GM18520 (cell line): ENCODE results near the gene SPTLC1.
A peak's percentile ranks its signal among the peaks of the same experiment; 100 is the strongest.
"Not testable (repeated sequence)": the region's sequence is repeated elsewhere in the genome, so short reads cannot be mapped to it uniquely, and the experiment has no call there.

Experiments
- ATAC-seq: cut with Tn5 transposase; IDR thresholded peaks from one replicate; pipeline ENCODE4 v1.9.1; 2021; ENCODE audit not compliant: unreplicated experiment

Gene SPTLC1

DNA sequence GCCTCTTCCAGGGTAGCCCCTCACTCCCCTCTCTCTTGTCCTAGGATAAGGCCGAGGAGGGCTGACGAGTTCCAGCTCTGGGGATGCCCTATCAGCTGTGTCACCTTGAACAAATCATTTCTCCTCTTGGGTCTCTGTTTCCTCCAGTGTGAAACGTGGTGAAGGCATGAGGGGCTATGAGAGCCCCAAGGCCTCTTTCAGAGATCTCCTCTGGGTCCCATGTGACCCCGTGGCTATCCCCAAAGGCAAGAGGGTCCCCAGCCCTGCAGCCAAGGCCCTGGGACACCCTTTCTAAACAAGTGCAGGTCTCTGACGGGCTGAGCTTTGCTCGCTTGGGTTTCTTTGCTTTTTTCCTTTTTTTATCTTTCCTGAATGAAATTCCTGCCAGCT lies 25.5 kb upstream of the SPTLC1 start:
- ATAC-seq: no peak

DNA sequence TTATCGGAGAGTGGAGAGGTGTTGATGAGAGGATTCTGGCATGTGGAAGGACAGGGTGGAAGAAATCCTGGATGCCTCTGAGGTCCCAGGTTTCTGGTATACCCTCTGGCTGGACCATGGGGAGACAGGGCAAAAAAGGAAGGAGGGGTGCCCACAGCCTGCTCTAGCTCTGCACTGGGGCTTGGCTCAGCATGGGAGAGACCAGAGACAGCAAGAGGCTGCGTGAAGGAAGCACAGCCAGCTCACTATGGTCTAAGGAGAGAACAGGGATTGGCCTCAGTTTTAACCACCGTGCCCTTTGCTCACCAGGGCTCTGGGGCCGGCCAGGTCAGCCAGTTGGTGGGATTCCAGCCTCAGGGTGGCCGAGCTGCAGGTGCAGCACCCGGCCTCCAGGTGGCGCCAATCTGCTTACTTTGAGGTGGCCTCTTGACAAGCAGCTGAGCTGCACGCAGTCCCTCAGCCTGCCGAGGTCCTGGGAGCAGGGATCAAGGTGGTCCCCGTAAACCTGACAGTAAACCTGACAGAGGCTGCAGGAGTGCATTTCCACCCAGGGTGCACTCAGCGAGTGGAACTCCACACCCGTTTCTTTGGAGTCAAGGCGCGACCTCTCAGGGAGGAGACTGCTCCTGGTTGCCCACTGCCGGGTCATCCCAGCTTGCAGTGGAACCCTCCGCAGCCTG lies 25.0 kb upstream of the SPTLC1 start:
- peak; percentile 58 for ATAC-seq

DNA sequence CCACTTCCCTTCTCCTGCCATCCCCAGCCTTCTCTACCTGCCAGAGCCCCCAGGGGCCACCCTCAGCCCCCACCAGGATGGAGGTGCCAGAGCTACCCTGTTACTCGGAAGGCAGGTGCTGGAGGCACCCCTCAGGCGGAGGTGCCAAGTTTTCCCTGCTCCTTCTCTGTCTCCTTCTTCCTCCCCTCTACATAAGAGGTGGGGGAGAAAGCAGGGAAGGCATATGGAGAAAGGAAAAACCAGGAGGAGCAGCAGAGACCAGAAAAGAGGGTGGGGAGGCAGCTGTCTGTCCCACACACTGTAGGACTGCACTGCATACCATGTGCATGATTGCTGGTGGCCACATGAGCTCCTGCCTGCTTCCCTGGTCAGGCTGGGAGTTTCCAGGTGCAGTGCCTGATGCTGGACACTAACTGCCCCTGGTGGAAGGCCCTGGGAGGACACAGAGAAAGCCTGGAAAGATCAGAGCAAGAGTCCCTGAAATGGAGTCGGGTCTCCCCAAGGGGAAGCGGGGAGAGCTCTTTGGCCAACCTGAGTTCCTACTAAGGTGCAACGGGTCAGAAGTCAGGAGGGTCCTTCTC lies 23.8 kb upstream of the SPTLC1 start:
- not testable (repeated sequence) for ATAC-seq

DNA sequence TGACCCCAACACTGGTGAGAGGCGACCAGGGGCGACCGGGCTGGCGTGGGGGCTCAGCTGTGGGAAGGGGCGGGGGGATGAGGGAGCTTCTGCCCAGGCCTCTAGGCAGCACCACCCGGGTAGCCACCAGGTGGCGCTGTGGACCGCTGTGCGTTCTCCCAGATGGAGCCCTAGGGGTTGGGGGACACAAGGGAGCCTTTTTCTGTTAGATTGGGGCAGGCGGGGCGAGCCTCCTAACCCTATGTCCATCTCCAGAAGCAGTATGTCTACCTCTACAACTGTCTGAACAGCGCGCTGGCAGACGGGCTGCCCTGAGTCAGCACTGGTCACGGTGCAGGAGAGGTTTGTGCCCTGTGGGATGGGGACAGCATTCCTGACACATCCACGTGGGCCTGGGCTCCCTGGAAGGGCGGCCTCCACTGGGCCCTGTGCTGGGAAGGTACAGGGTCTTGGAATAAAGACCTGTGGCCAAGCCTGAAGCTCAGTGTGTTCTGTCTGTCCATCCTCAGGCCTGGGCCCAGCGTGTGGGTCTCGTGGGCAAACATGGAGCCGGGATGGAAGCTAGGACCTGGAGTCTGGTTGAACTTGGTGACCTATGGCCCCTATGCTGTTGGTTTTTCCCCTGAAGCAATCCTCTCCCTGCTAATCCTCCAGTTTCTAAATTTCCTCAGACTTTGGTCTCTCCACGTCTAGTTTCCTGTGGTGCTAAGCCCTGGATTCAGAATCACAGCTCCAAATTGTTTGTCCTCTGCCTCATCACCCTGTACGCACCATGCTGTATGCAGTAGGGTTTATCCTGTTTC lies 23.1 kb upstream of the SPTLC1 start:
- ATAC-seq: no peak

DNA sequence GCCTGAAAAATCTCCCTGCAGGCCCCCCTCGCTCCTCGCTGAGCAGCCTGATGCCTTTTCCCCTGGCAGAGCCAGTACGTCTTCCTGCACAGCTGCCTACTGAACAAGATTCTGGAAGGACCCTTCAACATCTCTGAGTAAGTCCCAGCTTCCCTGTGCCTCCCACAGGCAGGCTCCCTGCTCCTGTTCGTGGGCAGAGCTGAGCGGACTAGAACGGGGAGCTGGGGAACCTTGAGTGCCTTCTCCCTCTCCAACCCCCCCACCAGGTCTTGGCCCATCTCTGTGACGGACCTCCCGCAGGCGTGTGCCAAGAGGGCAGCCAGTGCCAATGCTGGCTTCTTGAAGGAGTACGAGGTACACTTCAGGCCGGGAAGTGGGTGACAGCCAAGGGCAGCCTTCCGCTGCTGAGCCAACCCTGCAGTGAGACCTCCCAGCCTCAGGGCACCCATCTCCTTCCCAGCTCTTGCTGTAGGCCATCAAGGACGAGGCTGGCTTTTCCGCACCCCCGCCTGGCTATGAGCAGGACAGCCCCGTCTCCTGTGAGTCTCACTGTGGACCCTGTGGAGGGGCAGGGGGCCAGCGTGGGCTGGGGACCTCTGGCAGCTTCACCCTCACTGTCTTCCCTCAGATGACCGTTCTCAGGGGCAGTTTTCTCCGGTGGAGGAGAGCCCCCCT lies 21.1 kb upstream of the SPTLC1 start:
- no peak for ATAC-seq

DNA sequence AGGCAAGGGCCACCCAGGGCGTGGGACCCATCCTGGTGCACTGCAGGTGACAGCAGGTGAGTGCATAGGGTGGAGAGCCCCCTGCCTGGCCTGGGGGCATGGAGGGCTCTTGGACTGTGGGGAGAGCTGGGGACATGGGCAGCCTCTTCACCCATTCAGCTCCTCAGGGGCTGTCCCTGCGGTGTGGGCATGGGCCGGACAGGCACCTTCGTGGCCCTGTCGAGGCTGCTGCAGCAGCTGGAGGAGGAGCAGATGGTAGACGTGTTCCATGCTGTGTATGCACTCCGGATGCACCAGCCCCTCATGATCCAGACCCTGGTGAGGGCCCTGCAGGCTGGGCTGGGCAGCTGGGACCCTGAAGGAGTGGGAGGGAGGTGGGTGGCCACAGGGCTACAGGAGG lies 20.4 kb upstream of the SPTLC1 start:
- ATAC-seq: no peak

DNA sequence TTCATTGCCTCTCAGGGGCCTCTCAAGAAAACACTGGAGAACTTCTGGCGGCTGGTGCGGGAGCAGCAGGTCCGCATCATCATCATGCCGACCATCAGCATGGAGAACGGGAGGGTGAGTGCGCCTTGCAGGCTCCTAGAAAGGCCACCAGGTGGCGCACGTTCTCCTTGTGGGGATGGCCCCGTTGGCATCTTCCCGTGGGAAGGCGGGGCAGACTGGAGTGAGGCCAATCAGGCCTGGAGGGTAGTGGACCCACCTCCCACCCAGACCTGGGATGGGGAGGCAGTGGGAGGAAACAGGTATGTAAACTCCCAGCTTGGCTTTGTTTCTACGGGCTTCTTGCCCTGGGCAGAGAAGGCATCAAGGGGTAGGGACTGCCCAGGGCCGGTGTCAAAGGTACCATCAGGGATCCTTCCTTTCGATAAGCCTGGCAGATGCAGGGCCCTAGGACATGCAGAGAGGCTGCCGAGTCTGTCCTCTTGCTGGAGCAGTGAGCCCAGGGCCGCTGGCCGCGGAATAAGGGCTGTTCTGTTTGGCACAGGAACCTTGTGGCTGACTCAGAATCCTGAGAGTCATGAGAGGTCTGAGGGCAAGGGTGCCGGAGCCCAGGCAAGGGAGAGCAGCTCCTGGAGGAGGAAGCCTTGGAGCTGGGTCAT lies 18.9 kb upstream of the SPTLC1 start:
- no peak for ATAC-seq

DNA sequence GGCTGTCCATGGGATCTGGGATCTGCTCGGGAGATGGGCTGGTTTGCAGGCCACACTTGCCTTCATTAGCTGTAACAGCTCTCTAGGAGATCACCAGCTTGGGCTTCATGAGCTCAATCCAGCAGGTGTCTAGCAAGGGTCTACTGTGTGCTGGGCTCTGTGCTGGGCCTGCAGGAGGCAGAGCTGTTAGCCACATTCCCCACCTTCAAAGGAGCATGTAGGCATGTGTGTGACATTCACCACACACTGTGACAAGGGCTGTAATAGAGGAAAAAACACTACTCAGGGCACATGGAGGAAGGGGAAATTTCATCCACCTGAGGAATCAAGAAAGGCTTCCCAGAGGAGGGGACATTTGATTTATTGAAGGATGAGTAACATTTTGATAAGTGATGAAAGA lies 17.7 kb upstream of the SPTLC1 start:
- ATAC-seq: not testable (repeated sequence)

DNA sequence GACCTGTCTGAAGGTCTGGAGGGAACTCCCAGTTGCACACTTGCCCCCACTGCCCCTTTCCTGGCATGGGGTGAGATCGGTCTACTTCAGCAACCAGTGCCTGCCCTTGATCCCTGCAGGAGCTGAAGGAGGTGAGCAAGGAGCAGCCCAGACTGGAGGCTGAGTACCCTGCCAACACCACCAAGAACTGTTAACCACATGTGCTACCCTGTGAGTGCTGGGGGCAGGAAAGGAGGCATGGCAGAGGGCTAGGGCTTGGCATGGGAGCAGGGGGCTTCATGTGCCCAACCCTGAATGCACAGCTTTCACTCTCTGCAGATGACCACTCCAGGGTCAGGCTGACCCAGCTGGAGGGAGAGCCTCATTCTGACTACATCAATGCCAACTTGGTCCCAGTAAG lies 17.3 kb upstream of the SPTLC1 start:
- no peak for ATAC-seq

DNA sequence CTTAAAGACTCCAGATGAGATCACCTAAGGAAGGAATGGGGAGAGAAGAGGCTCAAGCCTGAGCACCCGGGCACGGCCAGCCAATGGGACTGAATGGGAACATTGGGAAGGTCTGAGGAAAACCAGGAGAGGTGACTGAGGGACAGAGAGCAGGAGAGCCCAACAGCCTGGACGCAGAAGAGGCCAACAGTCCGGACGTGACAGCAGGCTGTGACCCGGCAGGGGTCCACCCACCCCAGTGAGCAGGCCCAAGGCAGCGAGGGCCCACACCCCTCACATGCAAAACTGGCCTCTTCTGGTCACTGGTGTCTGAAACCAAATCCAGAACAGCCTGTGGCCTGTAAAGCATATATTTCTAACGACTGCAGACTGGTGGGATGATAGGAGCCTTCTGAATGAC lies 7.6 kb upstream of the SPTLC1 start:
- no peak for ATAC-seq

DNA sequence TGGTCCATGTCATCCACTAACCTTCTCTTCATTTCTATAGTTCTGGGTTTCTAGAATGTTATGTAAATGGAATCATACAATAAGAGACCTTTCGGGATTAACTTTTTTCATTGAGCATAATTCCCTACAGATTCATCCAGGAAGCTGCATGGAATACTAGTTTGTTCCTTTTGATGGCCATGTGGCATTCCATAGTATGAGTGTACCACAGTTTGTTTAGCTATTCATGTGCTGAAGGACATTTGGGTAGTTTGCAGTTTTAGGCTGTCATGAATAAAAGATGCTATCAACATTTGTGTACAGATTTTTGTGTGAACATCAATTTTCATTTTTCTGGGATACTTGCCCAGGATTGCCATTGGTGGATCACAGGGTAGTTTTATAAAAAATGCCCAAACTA lies 6.8 kb upstream of the SPTLC1 start:
- ATAC-seq: no peak

DNA sequence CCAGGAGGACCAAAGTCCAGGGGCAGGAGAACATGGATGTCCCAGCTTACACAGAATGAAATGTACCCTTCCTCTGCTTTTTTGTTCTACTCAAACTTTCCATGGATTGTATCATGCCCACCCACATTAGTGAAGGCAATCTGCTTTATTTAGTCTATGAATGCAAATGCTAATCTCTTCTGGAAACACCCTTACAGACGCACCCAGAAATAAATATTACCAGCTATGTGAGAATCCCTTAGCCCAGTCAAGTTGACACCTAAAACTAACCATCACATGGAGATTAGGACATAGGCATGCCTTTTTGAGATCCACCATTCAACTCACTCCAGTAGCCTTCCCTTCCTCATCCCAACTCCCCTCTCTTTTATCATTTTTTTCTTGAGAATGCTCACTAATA lies 6.1 kb upstream of the SPTLC1 start:
- ATAC-seq: no peak

DNA sequence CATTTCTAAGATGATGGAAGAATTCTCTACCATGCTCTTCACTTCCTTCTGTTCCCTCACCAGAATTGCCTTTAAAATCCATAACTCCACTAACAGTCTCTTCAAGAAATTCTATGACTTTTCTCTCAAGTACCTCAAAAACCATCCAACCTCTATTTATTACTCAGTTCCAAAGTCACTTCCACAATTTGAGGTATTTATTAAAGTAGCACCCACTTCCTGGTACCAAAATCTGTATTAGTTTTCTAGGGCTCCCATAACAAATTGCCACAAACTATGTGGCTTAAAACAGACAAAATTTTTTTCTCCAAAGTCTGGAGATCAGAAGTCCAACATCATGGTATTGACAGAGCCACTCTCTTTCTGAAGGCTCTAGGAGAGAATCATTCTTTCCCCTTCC lies 4.9 kb upstream of the SPTLC1 start:
- no peak for ATAC-seq

DNA sequence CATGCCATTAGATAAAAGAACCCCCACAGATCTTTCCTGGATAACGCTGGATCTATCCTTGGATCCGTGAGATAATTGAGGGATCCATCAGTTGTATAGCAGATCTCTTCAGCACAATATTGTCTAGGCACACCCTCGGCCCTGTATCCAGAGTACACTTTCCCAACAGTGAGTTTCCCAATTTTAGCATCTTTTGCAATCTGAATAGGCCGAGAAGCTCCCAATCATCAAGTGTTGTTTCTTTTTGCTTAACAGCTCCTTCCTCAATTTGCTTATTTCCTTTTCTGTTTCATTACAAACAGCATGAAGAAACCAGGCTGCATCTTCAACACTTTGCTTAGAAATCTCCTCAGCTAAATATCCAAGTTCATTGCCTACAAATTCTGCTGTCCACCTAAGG lies 4.4 kb upstream of the SPTLC1 start:
- no peak for ATAC-seq

DNA sequence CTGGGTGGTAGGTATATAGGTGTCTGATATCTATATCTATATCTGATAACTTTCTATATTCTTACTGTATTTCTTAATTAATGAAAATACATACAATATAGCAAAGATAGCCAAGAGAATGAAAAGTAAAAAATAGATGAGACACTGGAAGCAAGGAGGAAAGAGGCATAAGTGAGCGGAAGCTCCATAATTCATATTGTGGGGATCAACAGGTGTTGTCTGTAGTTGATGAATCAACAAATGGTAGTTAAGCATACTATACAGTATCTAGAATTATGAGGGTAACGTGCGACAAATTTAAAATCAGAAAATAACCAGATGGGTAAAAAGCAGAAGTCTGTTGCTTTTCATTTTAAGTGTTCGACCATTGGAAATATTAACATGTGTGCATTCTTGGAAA lies 7.1 kb downstream of the SPTLC1 start:
- no peak for ATAC-seq

DNA sequence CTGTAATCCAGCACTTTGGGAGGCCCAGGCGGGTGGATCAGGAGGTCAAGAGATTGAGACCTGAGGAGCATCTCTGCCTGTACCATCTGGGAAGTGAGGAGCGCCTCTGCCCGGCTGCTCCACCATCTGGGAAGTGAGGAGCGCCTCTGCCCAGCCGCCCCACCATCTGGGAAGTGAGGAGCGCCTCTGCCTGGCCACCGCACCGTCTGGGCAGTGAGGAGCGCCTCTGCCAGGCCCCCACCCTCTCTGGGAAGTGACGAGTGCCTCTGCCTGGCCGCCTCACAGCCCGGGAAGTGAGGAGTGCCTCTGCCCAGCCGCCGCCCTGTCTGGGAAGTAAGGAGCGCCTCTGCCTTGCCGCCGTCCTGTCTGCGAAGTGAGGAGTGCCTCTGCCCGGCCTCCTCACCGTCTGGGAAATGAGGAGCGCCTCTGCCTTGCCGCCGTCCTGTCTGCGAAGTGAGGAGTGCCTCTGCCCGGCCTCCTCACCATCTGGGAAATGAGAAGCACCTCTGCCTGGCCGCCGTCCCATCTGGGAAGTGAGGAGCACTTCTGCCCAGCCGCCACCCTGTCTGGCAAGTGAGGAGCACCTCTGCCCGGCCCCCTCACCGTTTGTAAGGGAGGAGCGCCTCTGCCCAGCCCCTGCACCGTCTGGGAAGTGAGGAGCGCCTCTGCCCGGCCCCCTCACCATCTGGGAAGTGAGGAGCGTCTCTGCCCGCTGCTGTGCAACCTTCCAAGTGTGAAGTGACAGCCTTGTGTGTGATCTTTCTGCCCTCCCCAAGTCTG lies 9.6 kb downstream of the SPTLC1 start:
- not testable (repeated sequence) for ATAC-seq

DNA sequence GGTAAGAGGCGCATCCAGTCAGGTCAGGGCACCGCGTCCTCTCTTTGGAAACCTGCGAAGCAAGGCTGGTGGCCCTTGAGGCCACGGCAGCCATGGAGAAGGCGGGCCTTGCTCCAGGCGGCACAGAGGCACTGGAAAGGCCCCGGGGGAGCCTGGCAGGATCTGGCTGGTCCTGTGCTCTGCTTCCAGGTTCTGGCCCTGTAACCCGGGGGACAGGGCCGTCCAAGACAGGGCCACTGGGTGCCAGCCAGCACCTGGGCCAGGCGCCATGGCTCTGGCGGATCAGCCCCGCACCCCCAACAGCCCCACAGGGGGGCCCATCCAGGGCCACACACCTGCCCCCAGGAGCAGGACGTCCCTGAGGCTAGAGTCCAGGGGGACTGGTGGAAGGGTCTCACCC lies 11.6 kb downstream of the SPTLC1 start:
- not testable (repeated sequence) for ATAC-seq

DNA sequence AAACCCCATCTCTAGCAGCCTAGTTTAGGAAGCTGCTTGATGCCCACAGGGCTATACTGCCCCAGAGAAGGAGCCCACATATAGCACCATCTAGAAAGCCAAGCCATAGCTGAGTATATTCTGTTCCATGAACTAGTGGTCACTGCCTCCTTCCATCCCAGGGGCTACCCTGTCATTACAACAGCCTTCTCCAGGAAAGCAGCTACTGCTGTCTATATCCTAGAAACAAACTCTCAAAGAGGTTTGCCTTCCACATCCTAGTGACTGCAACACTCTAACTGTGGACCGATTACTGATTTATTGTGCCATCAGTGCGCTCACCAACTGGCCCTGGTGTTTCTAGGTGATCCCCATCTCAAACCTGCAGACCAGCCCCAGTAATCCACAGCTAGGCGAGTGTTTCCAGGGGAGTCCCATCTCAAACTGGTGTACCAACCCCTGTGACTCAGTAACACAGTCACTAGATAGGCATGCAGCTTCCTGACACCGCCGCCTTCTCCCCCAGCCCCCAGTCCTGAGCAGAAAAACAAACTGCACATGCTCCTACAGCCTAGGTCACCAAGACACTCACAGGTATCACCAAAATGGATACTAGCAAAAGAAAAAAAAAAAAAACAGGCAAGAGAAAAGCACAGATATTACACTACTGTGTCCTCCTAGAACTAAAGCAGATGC lies 14.8 kb downstream of the SPTLC1 start:
- no peak for ATAC-seq

DNA sequence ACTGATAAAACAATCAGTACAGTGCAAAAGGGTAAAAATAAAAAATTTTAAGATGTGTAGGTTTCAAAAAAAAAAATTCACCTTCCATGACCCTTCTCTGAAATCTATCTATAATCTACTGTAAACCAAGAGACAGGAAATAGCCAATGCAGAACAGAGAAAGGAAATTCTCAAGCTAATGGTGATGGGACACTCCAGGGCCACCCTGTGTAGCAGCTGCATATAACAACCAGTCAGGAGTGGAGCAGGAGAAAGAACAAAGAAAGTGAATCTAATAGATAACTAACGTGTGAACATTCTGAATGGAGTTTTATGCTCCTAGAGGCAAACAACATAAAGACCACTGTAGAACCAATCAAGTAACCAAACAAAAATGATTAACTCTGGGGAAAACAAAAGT lies 16.6 kb downstream of the SPTLC1 start:
- ATAC-seq: no peak

DNA sequence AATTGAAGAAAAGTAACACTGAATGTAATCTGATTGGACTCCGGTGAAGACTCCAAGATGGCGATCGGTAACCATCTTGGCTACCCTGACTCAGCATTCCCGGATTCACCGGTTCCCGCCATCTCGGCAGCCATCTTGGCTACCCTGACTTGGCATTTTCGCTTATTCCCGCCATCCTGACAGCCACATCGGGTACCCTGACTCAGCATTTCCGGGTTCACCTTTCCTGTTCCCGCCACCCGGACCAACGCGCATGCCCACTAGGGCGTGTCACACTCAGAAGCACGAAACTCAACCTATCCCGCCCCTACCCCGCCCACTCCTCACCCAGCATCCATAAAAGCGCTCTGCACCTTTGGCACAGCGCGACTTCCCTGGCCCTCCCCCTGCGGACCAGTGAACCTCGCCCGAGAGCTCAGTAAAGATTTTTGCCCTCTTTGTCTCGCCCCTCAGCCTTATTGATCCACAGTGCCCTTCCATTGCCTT lies 17.2 kb downstream of the SPTLC1 start:
- no peak for ATAC-seq
